ENCODE results near the gene CSF3.

GRCh38 chr17:39996162-39996561 lies 19.1 kb upstream of the CSF3 start:
- TF ChIP-seq CTCF (conservative IDR thresholded peaks at IDR 0.05; ENCODE audit: low read depth, low read length) (no peak), BHLHE40 (IDR thresholded peaks at IDR 0.05; ENCODE audit: low read depth, low read length) (no peak), RFX5 (IDR thresholded peaks at IDR 0.05; ENCODE audit: low read depth, low read length) (no peak), POLR2A (IDR thresholded peaks at IDR 0.05; ENCODE audit: low read depth, low read length) (no peak), RAD21 (IDR thresholded peaks at IDR 0.05; ENCODE audit: low read length) (no peak), MAFK (IDR thresholded peaks at IDR 0.05; ENCODE audit: low read depth, low read length) (no peak), NFE2L2 (IDR thresholded peaks at IDR 0.05; ENCODE audit: low read depth, low read length) (no peak), CEBPB (IDR thresholded peaks at IDR 0.05; ENCODE audit: low read depth, low read length) (no peak), RCOR1 (IDR thresholded peaks at IDR 0.05; ENCODE audit: insufficient replicate concordance, low read length) (no peak), FOS (IDR thresholded peaks at IDR 0.05; ENCODE audit: low read depth, low read length) (no peak), SMC3 (IDR thresholded peaks at IDR 0.05; ENCODE audit: low read depth, low read length) (no peak), MXI1 (IDR thresholded peaks at IDR 0.05; ENCODE audit: borderline replicate concordance, low read depth, low read length) (no peak), MAZ (IDR thresholded peaks at IDR 0.05; ENCODE audit: borderline replicate concordance, low read depth, low read length) (no peak)
